Gastrocnemius medialis (tissue), 4 donors: ENCODE results near the gene ITGA11.

ENCODE experiments used
- CTCF ChIP-seq, 5 experiments: fragments of 450-650 bp in 3 of 5; fragments of 200-600 bp in 2 of 5; sonication (generic) in 2 of 5; IDR thresholded peaks in 4 of 5; conservative IDR thresholded peaks in 1 of 5; 1 replicate in 4 of 5; 2 replicates in 1 of 5; pipeline ENCODE4 v1.5.1; 2016 to 2019; ENCODE audit warnings: antibody characterized with exemption in 5 of 5, mild to moderate bottlenecking in 3 of 5, moderate library complexity in 3 of 5
- POLR2A ChIP-seq, 2 donors: fragments of 450-650 bp; IDR thresholded peaks; one replicate each; pipeline ENCODE4 v1.6.1; 2017; ENCODE audit warnings: antibody characterized with exemption in 2 of 2, mild to moderate bottlenecking in 2 of 2, moderate library complexity in 2 of 2

GRCh38 chr15:68364660-68365035 lies 67.3 kb downstream of the ITGA11 start:
- TF ChIP-seq CTCF (IDR thresholded peaks at IDR 0.05 in 4 of 5, conservative IDR thresholded peaks at IDR 0.05 in 1 of 5): no peak
- no peak for TF ChIP-seq POLR2A (IDR thresholded peaks at IDR 0.05)
